IMR-90 (cell line): ENCODE data around the gene PDLIM5. TPM values are rescaled to one million over a fixed set of nuclear protein-coding genes. Genes with fewer than 3 reads are reported as not detected.
A peak's percentile ranks its signal among the peaks of the same experiment; 100 is the strongest.

ENCODE experiments used
- ATAC-seq: fragments of 200-7000 bp; cut with Tn5 transposase; 2 replicates; pipeline ENCODE4 v1.9.1; 2020; ENCODE audit warnings: low read depth, mild to moderate bottlenecking, moderate library complexity
- BruUV-seq: library from RNA; stranded (reverse); fragments of 400-500 nt; replicated peaks from 2 replicates; lab custom pipeline; 2021; lab: Mats Ljungman, UMichigan
- CTCF ChIA-PET: fragments of 300-600 bp; formaldehyde crosslinking; extraction: SDS; loops from one replicate; lab custom pipeline; 2021; ENCODE audit warnings: antibody characterized with exemption; lab: Yijun Ruan, JAX
- POLR2A ChIA-PET: fragments of 300-600 bp; sonication (Branson Sonifier 250); formaldehyde crosslinking; loops from one replicate; lab custom pipeline; 2022; ENCODE audit warnings: antibody characterized with exemption; ENCODE audit not compliant: unreplicated experiment; lab: Charles Lee
- DNase-seq: peaks from one replicate; pipeline ENCODE4 v3.0.0; 2013
- H2AFZ ChIP-seq: replicated peaks from 2 replicates; pipeline ENCODE3; 2013; ENCODE audit warnings: low read length, mild to moderate bottlenecking; ENCODE audit not compliant: poor library complexity
- H2AK5ac ChIP-seq: 2 replicates; pipeline ENCODE4 v1.6.1; 2013; ENCODE audit warnings: low read depth, low read length, inconsistent platforms
- H2AK9ac ChIP-seq: replicated peaks from 2 replicates; pipeline ENCODE3; 2013; ENCODE audit warnings: mild to moderate bottlenecking, low read depth, low read length, moderate library complexity; ENCODE audit not compliant: poor library complexity
- H2BK120ac ChIP-seq: 2 replicates; pipeline ENCODE4 v1.6.1; 2013; ENCODE audit warnings: low read depth, low read length, inconsistent platforms
- H2BK15ac ChIP-seq: 3 replicates; pipeline ENCODE4 v1.6.1; 2013; ENCODE audit warnings: low read depth, low read length, inconsistent platforms
- H2BK20ac ChIP-seq: 2 replicates; pipeline ENCODE4 v1.6.1; 2013; ENCODE audit warnings: low read depth, mild to moderate bottlenecking, inconsistent platforms, low read length, moderate library complexity
- H2BK5ac ChIP-seq: 2 replicates; pipeline ENCODE4 v1.6.1; 2013; ENCODE audit warnings: mild to moderate bottlenecking, low read depth, low read length, inconsistent platforms; ENCODE audit not compliant: poor library complexity, severe bottlenecking
- H3K14ac ChIP-seq: replicated peaks from 2 replicates; pipeline ENCODE4 v1.6.1; 2013; ENCODE audit warnings: low read depth, low read length, inconsistent platforms
- H3K18ac ChIP-seq: 2 replicates; pipeline ENCODE4 v1.6.1; 2013; ENCODE audit warnings: low read depth, low read length, control low read depth
- H3K23ac ChIP-seq: 2 replicates; pipeline ENCODE4 v1.6.1; 2013; ENCODE audit warnings: low read depth, low read length, inconsistent platforms
- H3K27ac ChIP-seq: 2 replicates; pipeline ENCODE4 v1.5.1; 2013; ENCODE audit warnings: mild to moderate bottlenecking, control low read depth, low read length; ENCODE audit not compliant: insufficient read depth
- H3K27me3 ChIP-seq: 2 replicates; pipeline ENCODE4 v1.6.1; 2013; ENCODE audit warnings: low read length; ENCODE audit not compliant: control insufficient read depth, insufficient read depth
- H3K36me3 ChIP-seq: 2 replicates; pipeline ENCODE4 v1.6.1; 2013; ENCODE audit warnings: low read length, mixed read lengths; ENCODE audit not compliant: control insufficient read depth, insufficient read depth
- H3K4ac ChIP-seq: 2 replicates; pipeline ENCODE4 v1.6.1; 2013; ENCODE audit warnings: low read depth, low read length, inconsistent platforms
- H3K4me1 ChIP-seq: 2 replicates; pipeline ENCODE4 v1.6.1; 2013; ENCODE audit warnings: low read length, mixed read lengths; ENCODE audit not compliant: control insufficient read depth, insufficient read depth
- H3K4me2 ChIP-seq: 2 replicates; pipeline ENCODE4 v1.6.1; 2013; ENCODE audit warnings: low read depth, mild to moderate bottlenecking, control low read depth, low read length, moderate library complexity
- H3K4me3 ChIP-seq: 2 replicates; pipeline ENCODE4 v1.5.1; 2013; ENCODE audit warnings: low read depth, mild to moderate bottlenecking, control low read depth, low read length, moderate library complexity; ENCODE audit not compliant: insufficient read depth
- H3K56ac ChIP-seq: 2 replicates; pipeline ENCODE4 v1.6.1; 2013; ENCODE audit warnings: low read length, inconsistent platforms; ENCODE audit not compliant: insufficient read depth; ENCODE audit errors: extremely low read depth
- H3K79me1 ChIP-seq, 2 experiments: 2 replicates each; pipeline ENCODE4 v1.6.1; 2013; ENCODE audit warnings: low read length in 2 of 2, inconsistent platforms in 1 of 2, low read depth in 1 of 2
- H3K9ac ChIP-seq: 2 replicates; pipeline ENCODE4 v1.6.1; 2013; ENCODE audit warnings: low read depth, low read length, control low read depth
- H3K9me1 ChIP-seq: 2 replicates; pipeline ENCODE4 v1.6.1; 2013; ENCODE audit warnings: low read length, inconsistent platforms; ENCODE audit not compliant: insufficient read depth
- H3K9me3 ChIP-seq: 2 replicates; pipeline ENCODE4 v1.6.1; 2013; ENCODE audit warnings: low read length; ENCODE audit not compliant: control insufficient read depth, insufficient read depth
- H4K20me1 ChIP-seq: 2 replicates; pipeline ENCODE4 v1.6.1; 2013; ENCODE audit warnings: low read length, inconsistent platforms; ENCODE audit not compliant: insufficient read depth
- H4K5ac ChIP-seq: 2 replicates; pipeline ENCODE4 v1.6.1; 2013; ENCODE audit warnings: mild to moderate bottlenecking, low read depth, low read length, control low read depth
- H4K8ac ChIP-seq, 2 experiments: 2 replicates each; pipeline ENCODE4 v1.6.1; 2013; ENCODE audit warnings: low read depth in 2 of 2, low read length in 2 of 2, control low read depth in 1 of 2, inconsistent platforms in 1 of 2
- H4K91ac ChIP-seq: 2 replicates; pipeline ENCODE4 v1.6.1; 2013; ENCODE audit warnings: low read depth, low read length, inconsistent platforms; ENCODE audit not compliant: insufficient read depth
- BHLHE40 ChIP-seq: fragments of 150-350 bp; IDR thresholded peaks from 2 replicates; pipeline ENCODE4 v1.6.1; 2016; ENCODE audit warnings: mild to moderate bottlenecking, low read depth, low read length
- CEBPB ChIP-seq: IDR thresholded peaks from 2 replicates; pipeline ENCODE4 v1.6.1; 2012; ENCODE audit warnings: low read depth, low read length, improper control_type of control experiment
- CHD1 ChIP-seq: IDR thresholded peaks from 2 replicates; pipeline ENCODE4 v1.6.1; 2012; ENCODE audit warnings: low read depth, low read length, improper control_type of control experiment
- ELK1 ChIP-seq: fragments of 150-350 bp; IDR thresholded peaks from 2 replicates; pipeline ENCODE4 v1.6.1; 2016; ENCODE audit warnings: low read depth, mild to moderate bottlenecking, low read length, moderate library complexity, borderline replicate concordance
- FOS ChIP-seq: fragments of 150-350 bp; IDR thresholded peaks from 2 replicates; pipeline ENCODE4 v1.6.1; 2016; ENCODE audit warnings: low read depth, low read length
- MAFK ChIP-seq: IDR thresholded peaks from 2 replicates; pipeline ENCODE4 v1.6.1; 2012; ENCODE audit warnings: low read depth, low read length, improper control_type of control experiment
- MXI1 ChIP-seq: IDR thresholded peaks from 2 replicates; pipeline ENCODE4 v1.6.1; 2012; ENCODE audit warnings: low read depth, mild to moderate bottlenecking, low read length, moderate library complexity, borderline replicate concordance
- NFE2L2 ChIP-seq: fragments of 150-350 bp; IDR thresholded peaks from 2 replicates; pipeline ENCODE4 v1.6.1; 2016; ENCODE audit warnings: low read depth, mild to moderate bottlenecking, low read length
- POLR2A ChIP-seq: IDR thresholded peaks from 2 replicates; pipeline ENCODE4 v1.6.1; 2012; ENCODE audit warnings: mild to moderate bottlenecking, low read depth, low read length
- RAD21 ChIP-seq: IDR thresholded peaks from 2 replicates; pipeline ENCODE4 v1.6.1; 2012; ENCODE audit warnings: low read length, improper control_type of control experiment
- RCOR1 ChIP-seq: IDR thresholded peaks from 2 replicates; pipeline ENCODE4 v1.6.1; 2012; ENCODE audit warnings: mild to moderate bottlenecking, low read length, improper control_type of control experiment; ENCODE audit not compliant: insufficient replicate concordance
- RFX5 ChIP-seq: IDR thresholded peaks from 2 replicates; pipeline ENCODE4 v1.8.0; 2012; ENCODE audit warnings: low read depth, mild to moderate bottlenecking, low read length, moderate library complexity
- SMC3 ChIP-seq: fragments of 150-350 bp; IDR thresholded peaks from 2 replicates; pipeline ENCODE4 v1.6.1; 2016; ENCODE audit warnings: low read depth, mild to moderate bottlenecking, antibody characterized with exemption, low read length, moderate library complexity
- WGBS, 2 experiments: methylation state at CpG; one replicate each; pipeline versions ENCODE4 v1.1.5 to v1.1.7; 2013; ENCODE audit warnings: missing lambda C conversion rate in 2 of 2; ENCODE audit not compliant: insufficient read length in 1 of 2; ENCODE audit errors: extremely low coverage in 2 of 2; 5-methylcytosine and 5-hydroxymethylcytosine counted together
- dilution Hi-C: fragments of 300-500 bp; cut with HindIII; formaldehyde crosslinking; loops from one replicate; pipeline ENCODE4 v1.14.3; 2018; ENCODE audit warnings: low sequenced_read_pairs; ENCODE audit not compliant: unreplicated experiment
- in situ Hi-C: fragments of 300-500 bp; cut with MboI; formaldehyde crosslinking; loops from 3 replicates; pipeline ENCODE4 v1.14.3; 2019; ENCODE audit warnings: low sequenced_read_pairs, inconsistent platforms, mixed read lengths
- intact Hi-C: fragments of 100-400 bp; cut with micrococcal nuclease; formaldehyde crosslinking; loops from 2 replicates; pipeline ENCODE4 v1.10.0; 2022
- polyA plus RNA-seq, 3 experiments: library from polyadenylated mRNA; depleted of rRNA; stranded (reverse); fragments of >200 nt; gene quantifications; 2 replicates each; pipeline ENCODE4 v1.2.3, GENCODE V29; 2012; ENCODE audit warnings: low replicate concordance in 1 of 3
- total RNA-seq: library from RNA; depleted of rRNA; stranded (reverse); fragments of >200 nt; gene quantifications from 2 replicates; pipeline ENCODE4 v1.2.3, GENCODE V29; 2012
- TF ChIP-seq, protein P1 (sequence below): conservative IDR thresholded peaks from 2 replicates; pipeline ENCODE4 v1.5.1; 2012; ENCODE audit warnings: mild to moderate bottlenecking, low read depth, low read length, improper control_type of control experiment
- TF ChIP-seq, protein P2 (sequence below): fragments of 150-350 bp; IDR thresholded peaks from 2 replicates; pipeline ENCODE4 v1.6.1; 2017; ENCODE audit warnings: mild to moderate bottlenecking, antibody characterized with exemption, low read length, low read depth

PDLIM5 gene
- total and polyA plus RNA-seq, 2 of the 4 experiments (the other 2 are of a cell fraction) = 96.5 to 188 TPM

DNA sequence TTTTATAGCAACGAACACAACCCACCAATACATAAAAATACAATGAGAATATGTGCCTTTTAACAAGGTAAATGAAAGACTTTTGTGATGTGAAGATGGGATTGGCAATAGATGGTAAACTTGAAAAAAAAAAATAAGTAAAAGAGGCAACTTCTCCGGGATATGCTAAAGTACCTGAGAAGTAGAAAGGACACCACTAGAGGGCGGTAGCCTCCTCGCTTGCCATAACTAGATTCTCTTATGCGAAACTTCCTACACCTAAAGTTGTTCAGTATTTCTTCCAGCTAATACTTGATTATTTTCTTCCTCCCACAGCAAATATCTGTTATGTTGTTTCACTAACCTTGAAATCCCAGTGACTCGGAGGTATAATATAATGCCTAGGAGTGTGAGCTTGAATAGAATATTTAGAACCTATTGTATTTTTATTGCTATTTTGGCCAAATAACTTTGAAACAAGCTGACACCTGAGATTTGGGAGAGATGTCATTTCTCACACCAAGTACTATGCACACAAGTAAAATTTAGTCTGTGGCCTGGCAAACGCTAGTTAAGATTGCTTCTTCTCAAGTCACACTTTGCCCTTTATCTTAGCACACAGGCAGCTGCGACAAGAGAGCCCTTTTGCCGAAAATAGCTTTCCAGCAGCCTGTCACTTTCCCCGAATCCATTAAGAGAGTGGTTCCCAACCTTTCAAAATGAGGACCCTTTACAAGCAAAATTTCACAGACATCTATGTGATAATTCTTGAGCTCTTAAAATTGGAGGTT, 44.9 kb upstream of the PDLIM5 start:
- no peak overlapping the region for H2BK20ac ChIP-seq
- peak overlapping the region; percentile 56 for H2AFZ ChIP-seq
- intact Hi-C loops = loop anchor here (1.0 to 10.0 kb wide), 4 partner anchors 44 to 688 kb away; partner anchors contain the start of gene PDLIM5
- H4K5ac ChIP-seq = no peak overlapping the region
- CTCF ChIA-PET = interaction anchor here (0.5 to 1.5 kb wide), 21 partner anchors 11 to 718 kb away, joined by 3 to 11 read pairs (median 4); no protein-coding TSS in a partner anchor
- H4K8ac ChIP-seq = no peak overlapping the region
- no CpG with 5 or more reads among the region's 10 CpGs for WGBS, 2 experiments
- H3K4me3 ChIP-seq = no peak overlapping the region
- no peak overlapping the region for H2BK5ac ChIP-seq
- H2BK120ac ChIP-seq = no peak overlapping the region
- POLR2A ChIA-PET = no interaction called here
- no peak overlapping the region for H3K4me2 ChIP-seq
- H3K9me3 ChIP-seq = no peaks in the 10 kb centered on the region
- no peaks in the 10 kb centered on the region for H3K36me3 ChIP-seq
- no peaks in the 10 kb centered on the region; the same call in 1 of the 2 replicates for H3K9me1 ChIP-seq
- BruUV-seq = no TSS peak
- H3K23ac ChIP-seq = no peak overlapping the region
- dilution Hi-C loops = no loop called here
- no peak overlapping the region for H2BK15ac ChIP-seq
- peak; percentile 85 for ATAC-seq
- no peak overlapping the region for H4K91ac ChIP-seq
- H3K4ac ChIP-seq = no peak overlapping the region
- H3K27ac ChIP-seq = no peak overlapping the region
- in situ Hi-C loops = loop anchor here (5.0 to 25.0 kb wide), 2 partner anchors 195 to 705 kb away; no protein-coding TSS in a partner anchor
- H3K4me1 ChIP-seq = peaks cover 2% of the 10 kb centered on the region; the same call in 1 of the 2 replicates
- no peak overlapping the region for H3K9ac ChIP-seq
- no peak overlapping the region for H2AK9ac ChIP-seq
- H3K14ac ChIP-seq = no peak overlapping the region
- H3K79me1 ChIP-seq = no peaks in the 10 kb centered on the region
- peak; percentile 88 for DNase-seq
- no peak overlapping the region for H3K56ac ChIP-seq
- H3K18ac ChIP-seq = no peak overlapping the region
- H4K20me1 ChIP-seq = no peaks in the 10 kb centered on the region
- H3K27me3 ChIP-seq = no peaks in the 10 kb centered on the region
- no peak overlapping the region for H2AK5ac ChIP-seq
- TF ChIP-seq CEBPB = no peak
- peak; percentile 41; the same call in 1 of the 2 replicates for TF ChIP-seq POLR2A
- no peak for TF ChIP-seq NFE2L2
- no peak for TF ChIP-seq FOS
- no peak for TF ChIP-seq BHLHE40
- peak; percentile 95 for TF ChIP-seq SMC3
- TF ChIP-seq CHD1 = no peak
- TF ChIP-seq, protein P1, sequence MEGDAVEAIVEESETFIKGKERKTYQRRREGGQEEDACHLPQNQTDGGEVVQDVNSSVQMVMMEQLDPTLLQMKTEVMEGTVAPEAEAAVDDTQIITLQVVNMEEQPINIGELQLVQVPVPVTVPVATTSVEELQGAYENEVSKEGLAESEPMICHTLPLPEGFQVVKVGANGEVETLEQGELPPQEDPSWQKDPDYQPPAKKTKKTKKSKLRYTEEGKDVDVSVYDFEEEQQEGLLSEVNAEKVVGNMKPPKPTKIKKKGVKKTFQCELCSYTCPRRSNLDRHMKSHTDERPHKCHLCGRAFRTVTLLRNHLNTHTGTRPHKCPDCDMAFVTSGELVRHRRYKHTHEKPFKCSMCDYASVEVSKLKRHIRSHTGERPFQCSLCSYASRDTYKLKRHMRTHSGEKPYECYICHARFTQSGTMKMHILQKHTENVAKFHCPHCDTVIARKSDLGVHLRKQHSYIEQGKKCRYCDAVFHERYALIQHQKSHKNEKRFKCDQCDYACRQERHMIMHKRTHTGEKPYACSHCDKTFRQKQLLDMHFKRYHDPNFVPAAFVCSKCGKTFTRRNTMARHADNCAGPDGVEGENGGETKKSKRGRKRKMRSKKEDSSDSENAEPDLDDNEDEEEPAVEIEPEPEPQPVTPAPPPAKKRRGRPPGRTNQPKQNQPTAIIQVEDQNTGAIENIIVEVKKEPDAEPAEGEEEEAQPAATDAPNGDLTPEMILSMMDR = peak; percentile 93
- TF ChIP-seq, protein P2, sequence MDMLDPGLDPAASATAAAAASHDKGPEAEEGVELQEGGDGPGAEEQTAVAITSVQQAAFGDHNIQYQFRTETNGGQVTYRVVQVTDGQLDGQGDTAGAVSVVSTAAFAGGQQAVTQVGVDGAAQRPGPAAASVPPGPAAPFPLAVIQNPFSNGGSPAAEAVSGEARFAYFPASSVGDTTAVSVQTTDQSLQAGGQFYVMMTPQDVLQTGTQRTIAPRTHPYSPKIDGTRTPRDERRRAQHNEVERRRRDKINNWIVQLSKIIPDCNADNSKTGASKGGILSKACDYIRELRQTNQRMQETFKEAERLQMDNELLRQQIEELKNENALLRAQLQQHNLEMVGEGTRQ = no peak
- no peak for TF ChIP-seq MXI1
- TF ChIP-seq ELK1 = no peak
- peak; percentile 94 for TF ChIP-seq RAD21
- TF ChIP-seq RFX5 = no peak
- no peak for TF ChIP-seq MAFK
- no peak for TF ChIP-seq RCOR1
